NCI-H1105 treated with DMSO at 0.1 percent for 48 hours (cell line): ENCODE measurements around the gene STK11.
A peak's percentile ranks its signal among the peaks of the same experiment; 100 is the strongest.

Experiments
- DNase-seq: peaks from one replicate; lab custom pipeline; 2025; lab: John Stamatoyannopoulos, UW

The STK11 gene

GRCh38 chr19:1226522-1227303 lies 21.1 kb downstream of the STK11 start:
- no peak for DNase-seq

DNA sequence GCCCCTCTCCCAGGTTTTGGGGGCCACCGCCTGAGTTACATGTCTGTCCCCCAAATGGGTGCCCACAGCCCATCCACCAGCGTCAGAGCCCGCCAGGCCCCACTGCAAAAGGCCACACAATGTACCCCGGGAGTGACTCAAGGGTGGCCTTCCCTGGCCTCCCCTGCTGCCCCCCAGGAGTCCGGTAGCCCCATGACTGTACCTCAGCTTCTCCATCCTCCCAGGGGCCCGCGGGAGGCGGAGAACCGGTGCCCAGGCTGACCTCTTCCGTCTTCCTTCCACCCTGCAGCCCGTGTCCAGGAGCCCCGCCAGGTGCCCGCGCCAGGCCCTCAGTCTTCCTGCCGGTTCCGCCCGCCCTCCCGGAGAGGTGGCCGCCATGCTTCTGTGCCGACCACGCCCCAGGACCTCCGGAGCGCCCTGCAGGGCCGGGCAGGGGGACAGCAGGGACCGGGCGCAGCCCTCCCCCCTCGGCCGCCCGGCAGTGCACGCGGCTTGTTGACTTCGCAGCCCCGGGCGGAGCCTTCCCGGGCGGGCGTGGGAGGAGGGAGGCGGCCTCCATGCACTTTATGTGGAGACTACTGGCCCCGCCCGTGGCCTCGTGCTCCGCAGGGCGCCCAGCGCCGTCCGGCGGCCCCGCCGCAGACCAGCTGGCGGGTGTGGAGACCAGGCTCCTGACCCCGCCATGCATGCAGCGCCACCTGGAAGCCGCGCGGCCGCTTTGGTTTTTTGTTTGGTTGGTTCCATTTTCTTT lies 21.9 kb downstream of the STK11 start:
- DNase-seq = no peak

GRCh38 chr19:1228161-1228957 lies 22.8 kb downstream of the STK11 start:
- no peak for DNase-seq

GRCh38 chr19:1229056-1229923 lies 23.7 kb downstream of the STK11 start:
- DNase-seq = no peak

DNA sequence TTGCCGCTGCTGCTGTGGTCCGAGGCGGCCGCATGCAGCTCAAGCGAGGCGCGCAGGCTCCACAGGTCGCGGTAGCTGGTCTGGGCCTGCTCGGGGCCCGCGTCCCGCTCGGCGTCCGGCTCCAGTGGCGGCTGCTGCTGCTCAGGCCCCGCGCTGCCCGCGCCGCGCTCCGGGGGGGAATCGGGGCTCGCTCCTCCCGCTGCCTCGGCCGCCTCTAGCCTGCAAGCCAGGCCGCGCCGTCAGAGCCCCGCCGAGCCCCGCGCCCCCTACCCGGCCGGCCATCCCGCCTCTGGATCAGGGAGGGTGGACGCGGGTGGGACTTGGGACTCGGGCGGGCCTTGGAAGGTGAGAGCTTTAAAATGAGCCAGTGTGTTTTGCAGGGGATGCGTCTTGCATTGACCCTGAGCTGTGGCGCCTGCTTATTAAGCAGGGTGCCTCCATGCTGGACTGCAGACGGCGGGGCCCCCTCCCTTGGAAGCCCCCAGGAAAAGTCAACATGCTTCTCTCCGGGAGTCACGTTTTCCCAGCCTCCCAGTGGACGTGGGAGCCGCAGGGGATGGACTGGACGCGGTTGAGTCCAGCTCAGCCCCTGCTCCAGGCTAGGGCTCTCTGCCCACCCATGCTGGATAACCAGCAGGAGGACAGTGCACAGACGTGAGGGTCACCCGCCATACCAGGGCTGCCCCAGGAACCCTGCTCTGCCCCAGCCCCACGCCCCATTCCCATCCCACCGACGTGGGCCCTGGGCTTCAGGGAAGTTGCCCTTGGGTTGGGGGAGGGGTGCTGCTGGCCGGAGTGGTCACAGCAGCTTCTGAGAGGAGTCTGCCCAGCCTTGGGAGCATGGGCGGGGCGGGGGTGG lies 24.6 kb downstream of the STK11 start:
- DNase-seq = no peak

GRCh38 chr19:1230783-1231489 lies 25.4 kb downstream of the STK11 start:
- no peak for DNase-seq

DNA sequence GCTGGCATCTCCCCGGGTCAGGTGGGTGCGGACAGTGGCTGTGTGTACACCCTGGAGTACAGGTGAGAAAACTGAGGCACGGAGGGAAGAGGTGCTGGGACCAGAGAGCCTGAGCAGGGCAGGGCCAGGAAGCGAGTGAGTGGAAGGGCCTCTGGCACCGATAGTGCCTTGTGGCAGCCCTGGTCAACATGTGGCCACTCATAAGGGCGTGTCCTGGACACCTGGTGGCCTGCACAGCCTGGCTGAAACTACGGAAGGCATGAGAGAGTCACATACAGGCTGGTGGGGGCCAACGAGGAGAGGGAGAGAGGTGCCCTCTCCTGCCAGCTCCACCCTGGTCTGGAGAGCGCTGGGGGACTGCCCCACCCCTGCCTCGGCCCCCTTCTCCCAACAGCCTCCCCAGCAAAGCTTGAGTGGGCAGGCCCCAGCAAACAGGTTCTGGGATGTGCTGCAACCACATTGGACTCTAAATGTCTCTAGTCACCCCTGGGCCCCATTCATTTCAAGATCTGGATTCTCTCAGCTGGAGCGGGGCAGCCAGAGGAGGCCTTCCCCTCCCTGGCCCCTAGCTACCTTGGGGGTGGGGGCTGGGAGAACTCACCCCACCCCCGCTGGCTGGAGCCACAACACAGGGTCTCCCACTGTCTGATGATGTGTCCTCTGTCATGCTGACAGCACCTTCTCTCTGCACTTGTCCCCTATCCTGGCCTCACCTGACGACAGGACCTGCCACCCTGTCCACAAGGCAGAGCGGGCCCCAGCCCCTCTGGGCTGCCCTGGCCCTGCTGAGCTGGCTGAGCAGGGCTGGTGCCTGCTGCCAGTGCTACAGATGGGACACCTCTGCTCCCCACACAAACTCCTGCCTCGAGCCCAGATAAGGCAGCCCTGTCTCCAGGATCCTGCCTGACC lies 26.4 kb downstream of the STK11 start:
- no peak for DNase-seq

DNA sequence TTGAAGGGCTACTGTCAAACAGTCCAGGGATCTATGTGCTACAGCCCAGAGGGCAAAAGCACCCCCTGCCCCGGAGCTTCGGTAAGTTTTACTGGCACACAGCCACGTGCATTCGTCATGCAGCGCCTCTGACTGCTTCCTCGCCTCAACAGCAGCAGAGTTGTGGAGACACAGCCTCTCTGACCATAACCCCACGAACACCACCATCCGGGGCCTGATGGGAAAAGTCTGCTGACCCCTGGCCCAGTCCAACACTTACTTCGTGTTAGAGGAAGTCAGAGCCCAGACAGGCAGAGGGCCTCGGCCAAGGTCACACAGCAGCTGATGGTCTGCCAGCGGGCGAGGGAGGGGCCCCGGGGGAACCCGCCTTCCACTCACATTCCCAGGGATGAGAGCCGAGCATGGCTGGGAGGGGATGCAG lies 27.1 kb downstream of the STK11 start:
- DNase-seq = no peak

- DNase-seq = no peak
Measured at GRCh38 chr19:1233115-1233667, 27.6 kb downstream of the STK11 start.

DNA sequence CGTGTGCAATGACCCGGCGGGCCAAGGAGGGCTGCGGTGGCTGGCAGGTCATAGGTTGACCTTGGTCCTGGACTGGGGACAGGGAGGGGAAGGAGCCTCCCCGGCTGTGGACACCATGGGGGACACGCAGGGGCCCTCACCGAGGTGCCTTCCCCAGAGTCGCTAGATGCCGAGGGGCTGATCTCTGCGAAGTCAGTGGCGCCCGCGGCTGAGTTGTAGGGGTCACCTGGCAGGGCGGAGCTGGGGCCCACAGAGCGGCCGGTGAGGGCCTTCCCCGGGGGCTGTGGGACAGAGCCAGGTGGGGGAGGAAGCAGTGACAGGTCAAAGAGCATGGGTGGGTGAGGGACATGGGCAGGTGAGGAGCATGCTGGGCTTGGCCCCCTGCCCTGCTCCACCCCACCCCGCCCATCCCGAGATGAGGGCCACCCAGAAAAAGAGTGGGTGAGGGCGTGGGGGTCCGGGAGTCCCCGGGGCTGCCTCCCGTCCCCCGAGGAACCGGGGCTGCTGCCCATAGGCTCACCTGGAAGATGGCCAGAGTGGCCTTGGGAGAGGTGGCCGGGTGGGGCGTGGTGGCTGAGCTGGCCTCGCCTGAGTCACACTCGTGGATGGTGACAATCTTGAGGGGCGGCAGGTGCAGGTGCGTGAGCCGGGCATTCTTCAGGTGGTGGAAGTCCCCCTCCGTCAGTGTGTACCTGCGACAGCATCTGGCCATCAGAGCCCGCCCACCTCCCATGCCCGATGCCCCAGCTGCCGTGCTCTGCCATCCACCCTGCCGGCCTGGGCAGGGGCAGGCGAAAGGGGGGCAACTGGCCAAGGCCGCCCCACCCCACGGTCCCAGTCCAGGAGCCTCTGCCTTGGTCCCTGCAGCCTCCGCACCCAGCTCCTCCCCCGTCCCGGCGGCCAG lies 28.7 kb downstream of the STK11 start:
- no peak for DNase-seq

GRCh38 chr19:1234955-1235380 lies 29.4 kb downstream of the STK11 start:
- no peak for DNase-seq

DNA sequence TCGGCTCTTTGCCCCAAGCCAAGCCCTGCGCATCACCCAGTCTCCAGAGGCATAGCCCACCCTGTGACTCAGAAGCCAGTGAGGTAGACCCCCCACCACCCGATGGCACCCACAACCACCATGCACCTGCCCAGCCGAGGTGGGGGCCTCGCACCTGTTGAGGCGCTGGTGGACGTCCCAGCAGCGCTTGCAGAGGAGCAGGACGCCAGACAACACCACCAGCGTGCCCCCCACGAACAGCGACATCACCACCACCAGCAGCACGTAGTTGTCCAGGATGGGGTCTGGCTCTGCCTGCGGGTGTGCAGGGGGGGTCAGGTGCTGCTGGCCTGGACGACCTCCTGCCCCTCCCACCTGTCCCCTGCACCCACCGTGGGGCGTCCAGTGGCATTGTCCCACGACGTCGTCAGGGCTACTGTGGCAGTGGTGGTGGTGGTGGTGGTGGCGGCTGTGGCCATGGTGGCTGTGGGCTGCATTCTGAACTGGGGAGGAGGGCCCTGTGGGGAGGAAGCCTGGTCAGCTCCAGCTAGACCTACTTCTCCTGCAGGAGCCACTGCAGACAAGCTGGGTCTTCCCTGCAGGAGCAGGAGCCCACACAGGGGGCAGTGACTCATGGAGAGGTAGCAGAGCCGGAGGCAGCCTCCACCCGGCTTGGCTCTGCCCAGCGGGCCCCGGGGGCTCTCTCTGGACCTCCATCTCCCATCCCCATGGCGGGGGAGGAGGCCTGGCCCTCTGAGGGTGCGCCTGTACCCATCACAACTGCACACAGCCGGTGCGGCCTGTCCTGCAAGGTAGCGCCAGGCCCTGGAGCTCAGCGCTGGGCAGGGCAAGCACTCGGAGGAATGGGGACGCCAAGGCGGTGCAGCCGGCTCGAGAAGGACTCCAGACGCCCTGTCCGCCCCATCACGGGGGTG lies 30.3 kb downstream of the STK11 start:
- DNase-seq = no peak

DNA sequence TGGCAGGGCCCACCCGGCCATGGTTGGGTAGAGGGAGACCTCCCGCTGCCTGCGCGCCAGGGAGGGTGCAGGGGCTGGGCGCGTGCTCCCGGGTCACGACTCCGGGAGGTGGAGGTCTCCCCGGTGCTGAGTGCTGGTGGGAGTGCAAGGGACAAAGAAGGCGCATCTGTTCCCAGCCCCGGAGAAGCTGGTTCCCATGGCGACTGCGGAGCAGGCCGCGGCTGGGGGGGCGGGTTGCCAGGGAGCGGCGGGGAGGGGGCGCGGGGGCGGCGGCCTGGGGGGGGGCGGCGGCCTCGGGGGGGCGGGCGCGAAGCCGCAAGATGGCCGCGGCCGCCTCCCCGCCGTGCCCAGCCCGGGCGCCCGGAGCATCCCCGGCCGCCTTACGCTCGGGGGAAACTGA lies 31.0 kb downstream of the STK11 start:
- peak; percentile 26 for DNase-seq

GRCh38 chr19:1237027-1237659 lies 31.6 kb downstream of the STK11 start:
- DNase-seq = peak; percentile 6

GRCh38 chr19:1237754-1238368 lies 32.3 kb downstream of the STK11 start, which contains the start of gene CBARP:
TSS of gene CBARP (minus strand) at chr19:1238005. CDS start at chr19:1236100, 1,905 bp downstream.
- DNase-seq = peak; percentile 10
